ENCODE measurements around the gene CCT6A. TPM values are rescaled to one million over a fixed set of nuclear protein-coding genes. Genes with fewer than 3 reads are reported as not detected.

CCT6A gene
- total RNA-seq, 1 experiment from 2014 or later: 257 TPM

DNA sequence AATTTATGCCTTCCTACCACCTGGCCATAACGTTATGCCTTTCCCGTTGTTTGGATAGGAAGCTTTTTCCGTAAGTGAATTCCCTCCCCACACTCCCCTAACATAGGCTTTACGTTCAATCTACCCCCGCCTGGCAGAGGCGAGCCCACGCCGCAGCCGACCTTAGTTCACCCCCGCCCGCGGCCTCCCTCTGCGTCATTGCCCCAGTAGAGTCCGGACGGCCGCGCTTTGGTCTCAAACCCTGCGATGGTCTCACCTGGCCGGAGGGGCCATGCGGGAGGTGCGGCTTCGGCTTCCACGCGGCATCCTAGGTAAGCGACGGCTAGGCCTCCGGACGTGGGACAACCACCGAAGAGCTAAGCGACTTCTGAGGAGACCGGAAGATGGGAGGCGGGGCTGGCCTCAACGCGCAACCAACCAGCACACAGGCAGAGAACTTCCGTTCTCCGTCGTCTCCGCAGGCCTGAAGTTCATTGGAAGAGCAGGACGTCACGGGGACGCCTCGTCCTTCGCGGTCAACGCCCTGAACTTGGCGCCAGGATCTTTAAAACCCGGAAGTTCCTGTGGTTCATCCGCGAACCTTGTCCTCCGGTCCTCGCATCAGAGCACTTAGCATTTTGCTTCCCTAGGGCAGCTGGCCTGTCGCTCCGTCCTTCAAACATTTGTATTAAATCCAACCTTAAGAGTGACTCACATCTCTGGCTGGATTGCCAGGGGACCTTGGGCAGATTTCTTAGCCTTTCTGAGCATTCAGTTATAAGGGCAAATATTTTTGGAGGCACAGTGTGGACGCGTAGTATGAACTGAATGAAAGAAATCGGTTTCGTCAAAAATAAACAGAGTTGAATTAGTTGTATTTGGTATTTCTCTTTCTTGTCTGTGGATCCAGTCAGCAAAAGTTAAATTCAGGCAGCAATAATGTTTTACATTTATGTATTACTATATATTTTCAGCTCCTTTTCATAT lies 54.8 kb downstream of the CCT6A start, which contains the start of gene CHCHD2 (continued):
- peak; percentile 78 for TF ChIP-seq POLR2A (IDR thresholded peaks at IDR 0.05; ENCODE audit: borderline replicate concordance, extremely low read depth, insufficient read depth, insufficient read length)
- peak; percentile 87 for TF ChIP-seq CBX3 (IDR thresholded peaks at IDR 0.05; ENCODE audit: low read depth)
- TF ChIP-seq ATF3 (IDR thresholded peaks at IDR 0.05): no peak
- TF ChIP-seq TCF7L2 (IDR thresholded peaks at IDR 0.05; ENCODE audit: borderline replicate concordance, extremely low read depth, insufficient read depth, insufficient read length): peak; percentile 24
- peak; percentile 75 for TF ChIP-seq POLR2AphosphoS5 (IDR thresholded peaks at IDR 0.05; ENCODE audit: low read depth, low read length)
- TF ChIP-seq CEBPB (IDR thresholded peaks at IDR 0.05; ENCODE audit: low read depth): no peak
- no peak for TF ChIP-seq RAD21 (IDR thresholded peaks at IDR 0.05; ENCODE audit: low read depth)
- TF ChIP-seq SP1 (IDR thresholded peaks at IDR 0.05; ENCODE audit: low read depth): peak; percentile 90
- no peak for TF ChIP-seq JUND (IDR thresholded peaks at IDR 0.05)
- TF ChIP-seq, protein P1, sequence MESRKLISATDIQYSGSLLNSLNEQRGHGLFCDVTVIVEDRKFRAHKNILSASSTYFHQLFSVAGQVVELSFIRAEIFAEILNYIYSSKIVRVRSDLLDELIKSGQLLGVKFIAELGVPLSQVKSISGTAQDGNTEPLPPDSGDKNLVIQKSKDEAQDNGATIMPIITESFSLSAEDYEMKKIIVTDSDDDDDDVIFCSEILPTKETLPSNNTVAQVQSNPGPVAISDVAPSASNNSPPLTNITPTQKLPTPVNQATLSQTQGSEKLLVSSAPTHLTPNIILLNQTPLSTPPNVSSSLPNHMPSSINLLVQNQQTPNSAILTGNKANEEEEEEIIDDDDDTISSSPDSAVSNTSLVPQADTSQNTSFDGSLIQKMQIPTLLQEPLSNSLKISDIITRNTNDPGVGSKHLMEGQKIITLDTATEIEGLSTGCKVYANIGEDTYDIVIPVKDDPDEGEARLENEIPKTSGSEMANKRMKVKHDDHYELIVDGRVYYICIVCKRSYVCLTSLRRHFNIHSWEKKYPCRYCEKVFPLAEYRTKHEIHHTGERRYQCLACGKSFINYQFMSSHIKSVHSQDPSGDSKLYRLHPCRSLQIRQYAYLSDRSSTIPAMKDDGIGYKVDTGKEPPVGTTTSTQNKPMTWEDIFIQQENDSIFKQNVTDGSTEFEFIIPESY (IDR thresholded peaks at IDR 0.05; ENCODE audit: extremely low read depth, insufficient replicate concordance, low read length): no peak
- peak; percentile 81; the same call in 1 of the 2 replicates for TF ChIP-seq SIN3A (IDR thresholded peaks at IDR 0.05; ENCODE audit: low read depth)
- TF ChIP-seq YY1 (IDR thresholded peaks at IDR 0.05; ENCODE audit: extremely low read depth, insufficient replicate concordance, low read depth, low read length): peak; percentile 72

- intact Hi-C loops (cut with micrococcal nuclease): no loop called here
- ChIA-PET CTCF (no interaction called here), RAD21 (ENCODE audit: low non-redundant PET in 1 of 2, low total read pairs in 2 of 2, uncharacterized antibody in 2 of 2, unreplicated experiment in 2 of 2) (no interaction called here), POLR2A (interaction anchor here (0.7 kb wide), 2 partner anchors 21 to 25 kb away, joined by 3 read pairs; no protein-coding TSS in a partner anchor)
- H3K4me1 ChIP-seq (ENCODE audit: control insufficient read depth in 1 of 2, insufficient read depth in 2 of 2, low read length in 2 of 2): peaks cover 2 to 17% of the 10 kb centered on the region in 2 experiments; a peak in 2 of 4 replicates
- H3K79me2 ChIP-seq (ENCODE audit: insufficient read depth, low read length): peaks cover 33% of the 10 kb centered on the region
- H3K9me3 ChIP-seq (ENCODE audit: control insufficient read depth in 1 of 2, insufficient read depth in 1 of 2, low read depth in 1 of 2, low read length in 2 of 2): no peaks in the 10 kb centered on the region
- peaks cover 11 to 14% of the 10 kb centered on the region in 2 experiments for H3K36me3 ChIP-seq (ENCODE audit: control insufficient read depth in 1 of 2, insufficient read depth in 2 of 2, low read length in 2 of 2)
- H3K4me2 ChIP-seq (ENCODE audit: low read length): no peak overlapping the region
- H2AFZ ChIP-seq (ENCODE audit: low read depth, low read length, poor library complexity, severe bottlenecking): no peak overlapping the region
- ATAC-seq: no peak
- H3K9ac ChIP-seq (ENCODE audit: low read length): no peak overlapping the region
- H3K27me3 ChIP-seq (ENCODE audit: insufficient read depth, low read length): no peaks in the 10 kb centered on the region
- no peaks in the 10 kb centered on the region for H3K9me2 ChIP-seq (ENCODE audit: insufficient read depth)
- no TSS peak for BruUV-seq (replicated peaks)
- DNase-seq (ENCODE audit: low read depth, low spot score): no peak
- H3K4me3 ChIP-seq (replicated peaks in 1 of 2; ENCODE audit: low read depth in 1 of 2, low read length in 2 of 2): no peak overlapping the region
- H4K20me1 ChIP-seq (ENCODE audit: insufficient read depth): no peaks in the 10 kb centered on the region
- no peak overlapping the region for H3K27ac ChIP-seq (ENCODE audit: low read depth, low read length)
- TF ChIP-seq CBX3 (IDR thresholded peaks at IDR 0.05; ENCODE audit: low read depth) (no peak), JUND (IDR thresholded peaks at IDR 0.05) (no peak), SIN3A (IDR thresholded peaks at IDR 0.05; ENCODE audit: low read depth) (no peak), YY1 (IDR thresholded peaks at IDR 0.05; ENCODE audit: extremely low read depth, insufficient replicate concordance, low read depth, low read length) (no peak), EZH2 (IDR thresholded peaks at IDR 0.05) (no peak), ZFX (IDR thresholded peaks at IDR 0.05) (no peak), FOSL1 (IDR thresholded peaks at IDR 0.05; ENCODE audit: low read depth) (no peak), CEBPB (IDR thresholded peaks at IDR 0.05; ENCODE audit: low read depth) (no peak), ZNF274 (IDR thresholded peaks at IDR 0.05; ENCODE audit: low read depth, low read length) (no peak), TCF7L2 (IDR thresholded peaks at IDR 0.05; ENCODE audit: borderline replicate concordance, extremely low read depth, insufficient read depth, insufficient read length) (no peak)
- TF ChIP-seq, protein P2, sequence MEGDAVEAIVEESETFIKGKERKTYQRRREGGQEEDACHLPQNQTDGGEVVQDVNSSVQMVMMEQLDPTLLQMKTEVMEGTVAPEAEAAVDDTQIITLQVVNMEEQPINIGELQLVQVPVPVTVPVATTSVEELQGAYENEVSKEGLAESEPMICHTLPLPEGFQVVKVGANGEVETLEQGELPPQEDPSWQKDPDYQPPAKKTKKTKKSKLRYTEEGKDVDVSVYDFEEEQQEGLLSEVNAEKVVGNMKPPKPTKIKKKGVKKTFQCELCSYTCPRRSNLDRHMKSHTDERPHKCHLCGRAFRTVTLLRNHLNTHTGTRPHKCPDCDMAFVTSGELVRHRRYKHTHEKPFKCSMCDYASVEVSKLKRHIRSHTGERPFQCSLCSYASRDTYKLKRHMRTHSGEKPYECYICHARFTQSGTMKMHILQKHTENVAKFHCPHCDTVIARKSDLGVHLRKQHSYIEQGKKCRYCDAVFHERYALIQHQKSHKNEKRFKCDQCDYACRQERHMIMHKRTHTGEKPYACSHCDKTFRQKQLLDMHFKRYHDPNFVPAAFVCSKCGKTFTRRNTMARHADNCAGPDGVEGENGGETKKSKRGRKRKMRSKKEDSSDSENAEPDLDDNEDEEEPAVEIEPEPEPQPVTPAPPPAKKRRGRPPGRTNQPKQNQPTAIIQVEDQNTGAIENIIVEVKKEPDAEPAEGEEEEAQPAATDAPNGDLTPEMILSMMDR (IDR thresholded peaks at IDR 0.05 in 2 of 3, conservative IDR thresholded peaks at IDR 0.05 in 1 of 3; ENCODE audit: borderline replicate concordance in 1 of 3, insufficient read depth in 1 of 3, low read depth in 2 of 3, low read length in 2 of 3): no peak
- TF ChIP-seq, protein P1 (IDR thresholded peaks at IDR 0.05; ENCODE audit: extremely low read depth, insufficient replicate concordance, low read length): no peak
These were observed 56.3 kb downstream of the CCT6A start for GRCh38 chr7:56107954-56108258.

Measured in HCT116 (cell line).